Endothelial cell of umbilical vein (primary cell): ENCODE measurements around the gene FRY. TPM values are rescaled to one million over a fixed set of nuclear protein-coding genes. Genes with fewer than 3 reads are reported as not detected.

Experiments used
- BruUV-seq: library from RNA; stranded (reverse); fragments of 400-500 nt; replicated peaks from 2 replicates; lab custom pipeline; 2021; lab: Mats Ljungman, UMichigan
- CTCF ChIA-PET: fragments of 300-600, 350-600 bp; sonication (Branson Sonifier 250); formaldehyde crosslinking; loops from one replicate; lab custom pipeline; 2021; ENCODE audit warnings: antibody characterized with exemption, inconsistent platforms; lab: Charles Lee
- POLR2A ChIA-PET: fragments of 300-600, 350-600 bp; sonication (Branson Sonifier 250); formaldehyde crosslinking; loops from one replicate; lab custom pipeline; 2021; ENCODE audit warnings: antibody characterized with exemption, inconsistent platforms; lab: Charles Lee
- DNase-seq: peaks from one replicate; pipeline ENCODE4 v3.0.0-alpha.2; 2011; ENCODE audit warnings: low read depth, low spot score
- FAIRE-seq: peaks from 2 replicates; lab custom pipeline; 2011; peaks lifted over from hg19 to GRCh38; lab: Jason Lieb, UNC
- H2AFZ ChIP-seq: 2 replicates; pipeline ENCODE4 v1.6.0; 2012; ENCODE audit warnings: low read depth, low read length, control low read depth, inconsistent platforms
- H3K27ac ChIP-seq: 2 replicates; pipeline ENCODE4 v1.5.1; 2011; ENCODE audit warnings: low read depth, mild to moderate bottlenecking, control low read depth, low read length, moderate library complexity; ENCODE audit not compliant: insufficient read depth
- H3K27me3 ChIP-seq, 2 experiments: 2 replicates each; pipeline versions ENCODE4 v1.6.0 to v1.6.1; 2011; ENCODE audit warnings: low read length in 2 of 2, mixed read lengths in 1 of 2; ENCODE audit not compliant: control insufficient read depth in 2 of 2, insufficient read depth in 2 of 2
- H3K36me3 ChIP-seq, 2 experiments: 2 replicates in 1 of 2; 3 replicates in 1 of 2; pipeline ENCODE4 v1.5.1; 2011; ENCODE audit warnings: low read length in 2 of 2, mild to moderate bottlenecking in 1 of 2, moderate library complexity in 1 of 2; ENCODE audit not compliant: control insufficient read depth in 2 of 2, insufficient read depth in 2 of 2; ENCODE audit errors: extremely low read depth in 1 of 2
- H3K4me1 ChIP-seq: 3 replicates; pipeline ENCODE4 v1.5.1; 2011; ENCODE audit warnings: mild to moderate bottlenecking, low read length; ENCODE audit not compliant: control insufficient read depth, insufficient read depth; ENCODE audit errors: extremely low read depth
- H3K4me2 ChIP-seq: 2 replicates; pipeline ENCODE4 v1.6.1; 2011; ENCODE audit warnings: low read length, control low read depth, mixed read lengths; ENCODE audit not compliant: insufficient read depth
- H3K4me3 ChIP-seq, 3 experiments: fragments of 200-600 bp in 1 of 3; sonication (generic), shearing (Covaris generic) in 1 of 3; replicated peaks in 1 of 3; 2 replicates each; pipeline ENCODE4 v1.5.1; 2011 to 2016; ENCODE audit warnings: control low read depth in 3 of 3, low read length in 3 of 3, mild to moderate bottlenecking in 2 of 3, inconsistent platforms in 1 of 3, low read depth in 1 of 3, moderate library complexity in 1 of 3; ENCODE audit not compliant: insufficient read depth in 1 of 3
- H3K79me2 ChIP-seq: 2 replicates; pipeline ENCODE4 v1.6.0; 2012; ENCODE audit warnings: low read length, inconsistent platforms; ENCODE audit not compliant: control insufficient read depth, insufficient read depth
- H3K9ac ChIP-seq: replicated peaks from 2 replicates; pipeline ENCODE3; 2011; ENCODE audit warnings: low read length, control low read depth; ENCODE audit not compliant: insufficient read depth; ENCODE audit errors: extremely low read depth
- H3K9me1 ChIP-seq: replicated peaks from 3 replicates; pipeline ENCODE4 v1.6.0; 2011; ENCODE audit warnings: mild to moderate bottlenecking, low read length; ENCODE audit not compliant: control insufficient read depth, insufficient read depth; ENCODE audit errors: extremely low read depth
- H3K9me3 ChIP-seq: replicated peaks from 2 replicates; pipeline ENCODE4 v1.5.1; 2012; ENCODE audit warnings: low read length, inconsistent platforms; ENCODE audit not compliant: control insufficient read depth, insufficient read depth
- H4K20me1 ChIP-seq: replicated peaks from 2 replicates; pipeline ENCODE3; 2011; ENCODE audit warnings: mild to moderate bottlenecking, low read length; ENCODE audit not compliant: control insufficient read depth, insufficient read depth; ENCODE audit errors: extremely low read depth
- EZH2 ChIP-seq: IDR thresholded peaks from 2 replicates; pipeline ENCODE4 v1.6.1; 2012; ENCODE audit warnings: borderline replicate concordance, low read depth, mild to moderate bottlenecking, moderate library complexity, low read length, inconsistent platforms; ENCODE audit not compliant: severe bottlenecking
- FOS ChIP-seq: IDR thresholded peaks from 2 replicates; pipeline ENCODE4 v1.6.1; 2011; ENCODE audit warnings: mild to moderate bottlenecking, low read length, moderate library complexity, borderline replicate concordance; ENCODE audit not compliant: insufficient read depth
- GATA2 ChIP-seq: IDR thresholded peaks from 2 replicates; pipeline ENCODE4 v1.7.0; 2011; ENCODE audit warnings: low read depth, mild to moderate bottlenecking, moderate library complexity, mixed read lengths, low read length; ENCODE audit not compliant: insufficient read length, insufficient read depth
- JUN ChIP-seq: IDR thresholded peaks from 2 replicates; pipeline ENCODE4 v1.6.1; 2011; ENCODE audit warnings: borderline replicate concordance, low read depth; ENCODE audit not compliant: insufficient read length, insufficient read depth
- MYC ChIP-seq: IDR thresholded peaks from one replicate; pipeline ENCODE4 v1.6.1; 2011; ENCODE audit warnings: mild to moderate bottlenecking, low read depth, low read length
- POLR2A ChIP-seq: IDR thresholded peaks from 2 replicates; pipeline ENCODE4 v1.6.1; 2012; ENCODE audit warnings: low read depth, mild to moderate bottlenecking, control low read depth, low read length
- POLR2AphosphoS5 ChIP-seq: IDR thresholded peaks from 2 replicates; pipeline ENCODE4 v1.6.1; 2012; ENCODE audit warnings: low read depth, mild to moderate bottlenecking, control low read depth, low read length, moderate library complexity; ENCODE audit not compliant: insufficient read depth
- dilution Hi-C: fragments of 300-500 bp; cut with MboI; formaldehyde crosslinking; loops from one replicate; pipeline ENCODE4 v1.15.0; 2019; ENCODE audit warnings: low sequenced_read_pairs; ENCODE audit not compliant: extremely low pct_ligation_motif_present
- intact Hi-C: fragments of 100-400 bp; cut with micrococcal nuclease; formaldehyde crosslinking; loops from one replicate; pipeline ENCODE4 v1.10.0; 2022
- polyA plus RNA-seq, 4 experiments: library from polyadenylated mRNA; depleted of rRNA in 3 of 4; stranded (reverse) in 3 of 4; unstranded in 1 of 4; fragments of >200 nt; gene quantifications; 2 replicates each; pipeline versions ENCODE4 v1.2.1 to v1.2.3, GENCODE V29; 2011 to 2012; ENCODE audit warnings: missing spikeins in 1 of 4
- total RNA-seq: library from RNA; stranded (reverse); gene quantifications from 2 replicates; pipeline ENCODE4 v1.2.3, GENCODE V29; 2021
- TF ChIP-seq, protein P1 (sequence below), 2 donors: IDR thresholded peaks; 1 replicate in 1 of 2; 2 replicates in 1 of 2; pipeline ENCODE4 v1.5.1; 2011; ENCODE audit warnings: low read length in 2 of 2, mild to moderate bottlenecking in 2 of 2, moderate library complexity in 2 of 2, control low read depth in 1 of 2, inconsistent platforms in 1 of 2, low read depth in 1 of 2; ENCODE audit not compliant: insufficient read depth in 1 of 2; ENCODE audit errors: extremely low read depth in 1 of 2
- TF ChIP-seq, protein P2 (sequence below): IDR thresholded peaks from 2 replicates; pipeline ENCODE4 v1.6.1; 2011; ENCODE audit not compliant: insufficient read depth, insufficient read length

FRY gene
- total and polyA plus RNA-seq, 2 donors (not counting 3 experiments of a cell fraction or from before 2014, with no cell fraction given), result 57.3 to 75.8 TPM

DNA sequence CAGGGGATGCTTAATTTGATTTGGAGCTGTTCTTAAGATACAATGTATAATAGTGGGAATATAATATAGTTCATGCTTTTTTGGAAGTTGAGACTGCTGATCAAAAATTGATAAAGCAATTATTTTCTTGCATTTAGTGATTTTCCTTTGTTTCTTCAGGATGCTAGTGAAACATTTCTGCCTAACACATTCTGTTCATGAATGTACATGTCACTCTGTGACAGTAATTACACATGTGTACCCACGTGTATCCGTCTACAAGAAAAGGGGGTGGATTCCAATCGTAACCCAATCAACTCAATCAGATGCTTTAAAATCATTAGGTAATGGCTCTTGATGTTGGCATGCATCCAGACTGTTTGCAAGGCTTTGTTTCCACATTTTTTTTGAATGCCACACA is 5.0 kb upstream of the FRY start:
- no TSS peak for BruUV-seq
- Histone ChIP-seq H3K4me1 (peaks cover 7% of the 10 kb centered on the region), H3K4me2 (no peak overlapping the region), H3K79me2 (no peaks in the 10 kb centered on the region), H3K36me3 (no peaks in the 10 kb centered on the region), H3K9ac (no peak overlapping the region), H3K9me3 (no peaks in the 10 kb centered on the region), H3K27me3 (no peaks in the 10 kb centered on the region), H2AFZ (no peak overlapping the region), H3K4me3 (no peak overlapping the region), H3K9me1 (no peaks in the 10 kb centered on the region), H4K20me1 (no peaks in the 10 kb centered on the region), H3K27ac (no peak overlapping the region)
- dilution Hi-C loops, result no loop called here
- POLR2A ChIA-PET, result no interaction called here
- CTCF ChIA-PET, result interaction anchor here (0.6 kb wide), 1 partner anchor 410 kb away, joined by 3 read pairs; no protein-coding TSS in a partner anchor
- TF ChIP-seq GATA2 (no peak), MYC (no peak), EZH2 (no peak), FOS (no peak), JUN (no peak), POLR2A (no peak), POLR2AphosphoS5 (no peak)
- TF ChIP-seq, protein P1, sequence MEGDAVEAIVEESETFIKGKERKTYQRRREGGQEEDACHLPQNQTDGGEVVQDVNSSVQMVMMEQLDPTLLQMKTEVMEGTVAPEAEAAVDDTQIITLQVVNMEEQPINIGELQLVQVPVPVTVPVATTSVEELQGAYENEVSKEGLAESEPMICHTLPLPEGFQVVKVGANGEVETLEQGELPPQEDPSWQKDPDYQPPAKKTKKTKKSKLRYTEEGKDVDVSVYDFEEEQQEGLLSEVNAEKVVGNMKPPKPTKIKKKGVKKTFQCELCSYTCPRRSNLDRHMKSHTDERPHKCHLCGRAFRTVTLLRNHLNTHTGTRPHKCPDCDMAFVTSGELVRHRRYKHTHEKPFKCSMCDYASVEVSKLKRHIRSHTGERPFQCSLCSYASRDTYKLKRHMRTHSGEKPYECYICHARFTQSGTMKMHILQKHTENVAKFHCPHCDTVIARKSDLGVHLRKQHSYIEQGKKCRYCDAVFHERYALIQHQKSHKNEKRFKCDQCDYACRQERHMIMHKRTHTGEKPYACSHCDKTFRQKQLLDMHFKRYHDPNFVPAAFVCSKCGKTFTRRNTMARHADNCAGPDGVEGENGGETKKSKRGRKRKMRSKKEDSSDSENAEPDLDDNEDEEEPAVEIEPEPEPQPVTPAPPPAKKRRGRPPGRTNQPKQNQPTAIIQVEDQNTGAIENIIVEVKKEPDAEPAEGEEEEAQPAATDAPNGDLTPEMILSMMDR (IDR thresholded peaks at IDR 0.05; ENCODE audit: extremely low read depth in 1 of 2, insufficient read depth in 1 of 2, low read depth in 1 of 2, low read length in 2 of 2), result no peak
- TF ChIP-seq, protein P2, sequence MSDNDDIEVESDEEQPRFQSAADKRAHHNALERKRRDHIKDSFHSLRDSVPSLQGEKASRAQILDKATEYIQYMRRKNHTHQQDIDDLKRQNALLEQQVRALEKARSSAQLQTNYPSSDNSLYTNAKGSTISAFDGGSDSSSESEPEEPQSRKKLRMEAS, result no peak
- intact Hi-C loops, result loop anchor here (10.0 kb wide), 1 partner anchor 618 kb away; no protein-coding TSS in a partner anchor
- FAIRE-seq (no peak), DNase-seq (no peak)
